Upper lobe of right lung (tissue), 1 donor: ENCODE data around the gene SUSD3. TPM values are rescaled to one million over a fixed set of nuclear protein-coding genes. Genes with fewer than 3 reads are reported as not detected.
A peak's percentile ranks its signal among the peaks of the same experiment; 100 is the strongest.

ENCODE experiments used
- ATAC-seq: fragments of 200-7000 bp; cut with Tn5 transposase; one replicate; pipeline ENCODE4 v1.9.1; 2020; ENCODE audit warnings: mild to moderate bottlenecking, moderate library complexity
- DNase-seq: peaks from one replicate; pipeline ENCODE4 v3.0.0-alpha.2; 2020
- H3K27ac ChIP-seq: fragments of 200-600 bp; one replicate; pipeline ENCODE4 v1.8.0; 2022
- H3K27me3 ChIP-seq: fragments of 200-600 bp; one replicate; pipeline ENCODE4 v1.8.0; 2022; ENCODE audit warnings: mild to moderate bottlenecking
- H3K36me3 ChIP-seq: fragments of 200-600 bp; one replicate; pipeline ENCODE4 v1.8.0; 2022
- H3K4me1 ChIP-seq: fragments of 200-600 bp; one replicate; pipeline ENCODE4 v1.8.0; 2022
- H3K4me3 ChIP-seq: fragments of 200-600 bp; one replicate; pipeline ENCODE4 v1.8.0; 2022; ENCODE audit warnings: mild to moderate bottlenecking
- H3K9me3 ChIP-seq: fragments of 200-600 bp; one replicate; pipeline ENCODE4 v1.8.0; 2022
- intact Hi-C: fragments of 100-400 bp; cut with DNase I; formaldehyde crosslinking; loops from one replicate; pipeline ENCODE4 v1.11.0; 2022
- total RNA-seq: library from RNA; stranded (reverse); fragmentation: NEBNext Ultra II Directional; extraction: Animal tissue kit (Norgen Biotek cat#: 25700); gene quantifications from one replicate; pipeline ENCODE4 v1.2.1, GENCODE V29; 2021
- TF ChIP-seq, protein P1 (sequence below): fragments of 200-600 bp; IDR thresholded peaks from one replicate; pipeline ENCODE4 v1.8.0; 2022; ENCODE audit warnings: antibody characterized with exemption
- donor health status: DM: no; HTN: yes; CAD: no; lungs with severe emphysema.

Gene SUSD3
- total RNA-seq, 1 donor from 2014 or later = 4.8 TPM

DNA sequence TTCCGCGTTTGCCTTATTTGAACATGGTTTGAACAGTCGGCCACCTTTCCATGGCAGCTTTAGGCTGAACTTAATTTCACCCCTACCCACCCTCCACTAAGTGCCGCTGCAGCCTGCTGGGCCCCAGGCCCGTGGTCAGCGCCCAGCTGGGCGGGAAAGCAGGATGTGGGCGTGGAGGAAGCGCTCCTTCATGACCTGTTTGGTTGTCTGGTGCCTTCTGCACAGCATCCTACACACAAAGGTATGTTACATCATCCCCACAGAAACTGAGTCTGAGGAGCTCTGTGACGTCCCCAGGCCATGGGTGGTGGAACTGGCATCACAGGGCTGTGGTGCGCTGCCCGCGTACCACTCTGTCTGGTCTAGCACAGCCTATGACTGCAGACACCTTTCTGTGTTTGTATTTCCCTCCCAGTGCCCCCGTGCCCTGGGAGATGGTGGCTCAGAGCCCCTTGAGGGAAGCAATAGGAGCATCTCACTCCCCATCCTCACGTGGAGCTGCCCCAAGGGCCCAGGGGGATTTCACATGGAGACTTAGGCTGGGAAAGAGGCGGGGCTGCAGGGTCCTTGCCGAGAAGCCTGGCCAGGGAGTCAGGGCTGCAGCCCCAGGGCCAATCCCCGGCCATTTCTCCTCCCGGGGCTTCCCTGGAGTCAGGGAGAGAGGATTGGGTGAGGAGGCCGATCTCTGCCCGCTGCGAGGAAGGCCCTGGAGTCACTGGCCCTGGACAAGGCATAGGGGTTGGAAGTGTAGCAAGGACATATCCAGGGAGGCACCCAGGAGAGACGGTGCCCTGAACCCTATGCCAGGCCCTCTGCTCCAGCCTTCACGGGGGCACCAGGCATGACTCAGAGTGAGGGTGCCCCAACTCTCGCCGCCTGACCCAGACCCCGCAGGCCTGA lies 37.5 kb upstream of the SUSD3 start:
- peaks cover 17% of the 10 kb centered on the region for H3K36me3 ChIP-seq
- H3K27me3 ChIP-seq = no peaks in the 10 kb centered on the region
- no peak overlapping the region for H3K27ac ChIP-seq
- intact Hi-C loops = no loop called here
- no peak overlapping the region for H3K4me3 ChIP-seq
- no peaks in the 10 kb centered on the region for H3K4me1 ChIP-seq
- DNase-seq (peak; percentile 48), ATAC-seq (no peak)
- no peaks in the 10 kb centered on the region for H3K9me3 ChIP-seq
- TF ChIP-seq, protein P1, sequence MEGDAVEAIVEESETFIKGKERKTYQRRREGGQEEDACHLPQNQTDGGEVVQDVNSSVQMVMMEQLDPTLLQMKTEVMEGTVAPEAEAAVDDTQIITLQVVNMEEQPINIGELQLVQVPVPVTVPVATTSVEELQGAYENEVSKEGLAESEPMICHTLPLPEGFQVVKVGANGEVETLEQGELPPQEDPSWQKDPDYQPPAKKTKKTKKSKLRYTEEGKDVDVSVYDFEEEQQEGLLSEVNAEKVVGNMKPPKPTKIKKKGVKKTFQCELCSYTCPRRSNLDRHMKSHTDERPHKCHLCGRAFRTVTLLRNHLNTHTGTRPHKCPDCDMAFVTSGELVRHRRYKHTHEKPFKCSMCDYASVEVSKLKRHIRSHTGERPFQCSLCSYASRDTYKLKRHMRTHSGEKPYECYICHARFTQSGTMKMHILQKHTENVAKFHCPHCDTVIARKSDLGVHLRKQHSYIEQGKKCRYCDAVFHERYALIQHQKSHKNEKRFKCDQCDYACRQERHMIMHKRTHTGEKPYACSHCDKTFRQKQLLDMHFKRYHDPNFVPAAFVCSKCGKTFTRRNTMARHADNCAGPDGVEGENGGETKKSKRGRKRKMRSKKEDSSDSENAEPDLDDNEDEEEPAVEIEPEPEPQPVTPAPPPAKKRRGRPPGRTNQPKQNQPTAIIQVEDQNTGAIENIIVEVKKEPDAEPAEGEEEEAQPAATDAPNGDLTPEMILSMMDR = no peak

- TF ChIP-seq, protein P1 = no peak
- ATAC-seq (no peak), DNase-seq (no peak)
- H3K4me1 ChIP-seq = no peaks in the 10 kb centered on the region
- H3K4me3 ChIP-seq = no peak overlapping the region
- H3K36me3 ChIP-seq = peaks cover 17% of the 10 kb centered on the region
- H3K9me3 ChIP-seq = no peaks in the 10 kb centered on the region
- H3K27ac ChIP-seq = no peak overlapping the region
- no peaks in the 10 kb centered on the region for H3K27me3 ChIP-seq
- intact Hi-C loops = no loop called here
Observed at GRCh38 chr9:93022066-93022465, 36.4 kb upstream of the SUSD3 start.

GRCh38 chr9:93022721-93023520 lies 35.6 kb upstream of the SUSD3 start:
- Histone ChIP-seq H3K36me3 (peaks cover 17% of the 10 kb centered on the region), H3K4me1 (no peaks in the 10 kb centered on the region), H3K27ac (no peak overlapping the region), H3K27me3 (no peaks in the 10 kb centered on the region), H3K4me3 (no peak overlapping the region), H3K9me3 (no peaks in the 10 kb centered on the region)
- intact Hi-C loops = no loop called here
- ATAC-seq = no peak
- no peak for DNase-seq
- TF ChIP-seq, protein P1 = no peak

DNA sequence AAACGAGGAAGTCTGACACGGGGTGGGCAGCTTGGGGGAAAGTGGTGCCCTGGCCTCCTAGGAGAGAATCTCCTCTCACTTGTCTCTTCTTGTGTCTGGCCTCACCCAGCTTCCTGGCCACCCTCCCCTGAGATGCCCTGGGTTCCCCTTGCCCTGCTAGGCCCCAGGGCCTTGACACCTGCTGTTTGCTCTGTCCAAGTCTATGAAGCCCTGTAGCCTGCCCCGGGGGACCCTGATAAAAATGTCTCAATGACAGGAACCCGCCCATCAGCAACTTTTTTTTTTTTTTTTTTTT lies 35.0 kb upstream of the SUSD3 start:
- intact Hi-C loops = no loop called here
- no peak for DNase-seq
- H3K4me1 ChIP-seq = no peaks in the 10 kb centered on the region
- no peaks in the 10 kb centered on the region for H3K9me3 ChIP-seq
- TF ChIP-seq, protein P1 = no peak
- no peak overlapping the region for H3K4me3 ChIP-seq
- H3K27me3 ChIP-seq = no peaks in the 10 kb centered on the region
- no peak for ATAC-seq
- peaks cover 17% of the 10 kb centered on the region for H3K36me3 ChIP-seq
- H3K27ac ChIP-seq = no peak overlapping the region

DNA sequence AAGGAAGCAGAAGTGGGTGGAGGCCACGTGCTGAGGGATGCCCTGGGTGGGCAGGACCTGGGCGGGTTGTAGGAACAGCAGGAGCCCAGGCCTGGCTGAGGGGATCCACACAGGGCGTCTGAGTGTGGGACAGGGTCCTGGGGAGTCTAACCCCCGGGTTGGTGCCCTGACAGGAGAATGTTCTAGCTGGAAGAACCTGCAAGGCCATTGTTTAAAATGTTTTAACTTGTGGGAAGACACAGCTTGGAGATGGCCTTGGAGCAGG lies 33.9 kb upstream of the SUSD3 start:
- no peak for DNase-seq

More for the DNA sequence above, 33.9 kb upstream of the SUSD3 start:
- Histone ChIP-seq H3K4me1 (no peaks in the 10 kb centered on the region), H3K4me3 (no peak overlapping the region), H3K9me3 (no peaks in the 10 kb centered on the region), H3K27me3 (no peaks in the 10 kb centered on the region), H3K36me3 (peaks cover 17% of the 10 kb centered on the region), H3K27ac (no peak overlapping the region)
- TF ChIP-seq, protein P1 = no peak
- intact Hi-C loops = no loop called here
- no peak for ATAC-seq
